ENCODE data around the gene MED25. TPM values are rescaled to one million over a fixed set of nuclear protein-coding genes. Genes with fewer than 3 reads are reported as not detected.
A peak's percentile ranks its signal among the peaks of the same experiment; 100 is the strongest.
"Not testable (repeated sequence)": the region's sequence is repeated elsewhere in the genome, so short reads cannot be mapped to it uniquely, and the experiment has no call there.

Gene MED25
- total and polyA plus RNA-seq, 5 experiments from 2014 or later = 7.5 to 43.2 (median 19.2) TPM

DNA sequence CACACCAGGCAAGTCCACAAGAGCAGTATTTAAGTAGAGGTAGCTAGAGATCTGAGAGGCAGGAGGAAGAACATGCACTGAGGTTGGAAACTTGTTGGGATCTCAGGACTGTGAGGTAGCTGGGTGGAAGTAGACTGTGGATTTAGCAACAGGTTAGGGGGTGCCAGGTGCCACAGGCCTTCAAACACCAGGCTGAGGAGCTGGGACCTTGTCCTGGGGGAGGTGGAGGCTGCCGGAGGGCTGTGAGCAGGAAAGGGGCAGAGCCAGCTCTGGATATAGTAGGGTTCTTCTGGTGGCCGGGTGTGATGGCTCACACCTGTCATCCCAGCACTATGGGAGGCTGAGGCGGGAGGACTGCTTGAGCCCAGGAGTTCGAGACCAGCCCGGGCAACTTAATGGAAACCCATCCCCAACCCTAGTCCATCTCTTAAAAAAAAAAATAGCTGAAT, 8.1 kb upstream of the MED25 start:
- peaks cover 0 to 5% (median 0%) of the 10 kb centered on the region in 3 donors for H3K36me3 Mint-ChIP-seq
- H3K27me3 Mint-ChIP-seq = no peaks in the 10 kb centered on the region
- peak overlapping the region; percentile 57 to 95 (median 88) for H3K4me3 Mint-ChIP-seq
- no peak for ATAC-seq
- no peaks in the 10 kb centered on the region for H3K9me3 Mint-ChIP-seq
- no peak for DNase-seq
- H3K27ac Mint-ChIP-seq = peak overlapping the region in 8 of 10 donors; percentile 40 to 93 (median 80)
- POLR2A ChIA-PET = interaction anchor here (0.8 to 2.2 kb wide), 7 partner anchors 41 to 229 kb away, joined by 3 to 8 read pairs (median 3); partner anchors contain the start of genes AKT1S1, PRRG2, PTOV1 and TBC1D17
- H3K4me1 Mint-ChIP-seq = peaks cover 21 to 50% (median 47%) of the 10 kb centered on the region in 4 donors

DNA sequence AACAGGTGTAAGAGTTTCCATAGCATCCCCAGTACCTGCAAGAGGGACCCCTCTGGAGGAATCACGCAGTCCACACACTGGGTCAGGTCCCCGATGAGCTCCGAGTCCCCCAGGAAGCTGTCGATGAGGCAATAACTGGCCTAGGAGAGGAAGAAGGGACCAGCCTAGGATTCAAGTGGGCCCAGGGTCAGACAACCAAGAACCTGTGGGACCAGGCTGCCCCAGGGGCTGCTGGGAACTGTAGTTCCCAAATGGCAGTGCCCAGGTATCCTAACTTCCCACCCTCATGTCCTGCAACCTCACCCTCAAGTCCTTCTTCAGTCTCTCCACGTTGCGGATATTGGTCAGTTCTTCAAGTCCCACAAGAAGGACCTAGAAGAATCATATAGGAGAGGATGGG, 6.8 kb upstream of the MED25 start:
- DNase-seq (no peak), ATAC-seq (no peak)
- Mint-ChIP-seq H3K9me3 (no peaks in the 10 kb centered on the region), H3K27me3 (no peaks in the 10 kb centered on the region), H3K4me1 (peaks cover 19 to 48% (median 45%) of the 10 kb centered on the region in 4 donors), H3K36me3 (peaks cover 0 to 1% (median 0%) of the 10 kb centered on the region in 3 donors), H3K27ac (peak overlapping the region in 5 of 10 donors; percentile 20 to 100 (median 90)), H3K4me3 (peak overlapping the region in 7 of 10 donors; percentile 14 to 95 (median 63))
- POLR2A ChIA-PET = interaction anchor here (1.5 kb wide), 1 partner anchor 58 kb away, joined by 4 read pairs; no protein-coding TSS in a partner anchor

DNA sequence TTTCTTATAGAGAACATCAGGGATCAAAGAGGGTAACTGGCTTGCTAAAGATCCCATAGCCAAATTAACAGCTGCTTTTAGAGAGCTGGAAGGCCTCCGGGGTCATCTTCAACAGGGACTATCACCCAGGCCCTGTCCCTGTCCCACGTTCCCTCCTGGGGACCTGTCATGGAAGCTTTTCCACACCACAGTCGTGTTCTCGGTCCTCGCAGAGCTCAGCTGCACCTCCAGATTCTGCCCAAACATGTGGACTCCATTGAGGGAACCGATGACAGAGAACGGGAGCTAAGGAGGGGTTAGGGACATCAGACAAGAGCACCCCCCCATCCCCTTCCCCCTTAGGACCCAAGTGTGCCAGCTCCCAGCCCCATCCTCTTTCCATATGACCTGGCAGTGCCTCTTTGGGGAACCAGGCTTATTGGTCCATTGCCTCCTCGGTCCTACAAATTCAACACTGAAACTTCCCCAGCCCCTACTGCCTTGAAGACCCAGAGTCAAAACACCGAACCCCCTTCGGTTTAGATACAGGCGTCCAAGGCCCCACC, 5.6 kb upstream of the MED25 start:
- POLR2A ChIA-PET = interaction anchor here (0.8 to 3.0 kb wide), 7 partner anchors 38 to 337 kb away, joined by 3 to 30 read pairs (median 18); partner anchors contain the start of genes AKT1S1, AP2A1, PTOV1 and TBC1D17
- Mint-ChIP-seq H3K27me3 (no peaks in the 10 kb centered on the region), H3K4me3 (peak overlapping the region; percentile 88 to 96 (median 94)), H3K9me3 (no peaks in the 10 kb centered on the region), H3K27ac (peak overlapping the region; percentile 97 to 100 (median 99)), H3K36me3 (no peaks in the 10 kb centered on the region), H3K4me1 (peaks cover 18 to 49% (median 46%) of the 10 kb centered on the region in 4 donors)
- DNase-seq (peak in 1 of 10 donors; percentile 17), ATAC-seq (no peak)

DNA sequence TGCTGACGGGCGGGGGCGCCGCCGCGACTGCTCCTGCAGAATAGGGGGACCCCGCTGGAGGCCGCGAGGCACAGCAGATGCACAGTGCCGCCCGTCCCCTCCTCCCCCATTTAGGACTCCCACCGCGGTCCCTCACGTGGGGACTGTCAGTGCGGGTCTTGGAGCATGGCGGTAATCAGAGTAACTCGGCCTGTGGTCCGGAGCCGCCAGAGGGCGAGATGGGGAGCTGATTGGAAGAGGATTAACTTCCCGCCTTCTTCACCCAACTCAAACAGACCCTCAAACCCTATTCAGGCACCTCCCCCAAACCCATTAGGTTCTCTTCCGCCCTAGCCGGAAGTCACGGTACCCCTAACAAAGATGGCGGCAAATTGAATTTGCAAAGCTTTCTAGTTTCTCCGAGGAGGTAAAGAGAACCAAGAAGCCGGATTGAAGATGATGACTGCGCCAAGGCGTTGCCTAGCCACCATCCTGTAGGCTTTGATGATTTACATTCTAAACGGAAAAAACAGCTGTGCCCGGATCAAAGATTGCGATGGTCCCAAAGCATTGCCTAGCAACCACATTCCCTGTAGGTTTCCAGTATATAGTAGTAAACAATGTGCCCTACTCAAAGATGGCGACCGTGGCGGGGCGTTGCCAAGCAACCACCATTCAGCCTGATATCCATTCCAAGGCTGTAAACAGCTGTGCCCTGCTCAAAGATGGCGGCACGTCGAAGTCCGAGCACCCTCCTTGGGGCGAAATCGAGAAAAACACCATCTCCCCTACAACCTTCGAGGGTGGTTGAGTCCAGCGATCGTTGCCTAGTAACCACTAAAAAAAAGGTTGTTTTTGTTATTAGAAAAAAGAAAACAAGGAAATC, 4.9 kb upstream of the MED25 start, which contains the start of gene FUZ:
Gene FUZ (minus strand): TSS at position 296 of the 865 bp plus-strand sequence. CDS start 186 bp downstream, at position 110.
- POLR2A ChIA-PET = interaction anchor here (0.8 to 3.0 kb wide), 9 partner anchors 22 to 545 kb away, joined by 3 to 30 read pairs (median 17); partner anchors contain the start of genes AKT1S1, AP2A1, PTOV1 and TBC1D17
- Mint-ChIP-seq H3K9me3 (no peaks in the 10 kb centered on the region), H3K4me1 (peaks cover 19 to 48% (median 43%) of the 10 kb centered on the region in 4 donors), H3K36me3 (no peaks in the 10 kb centered on the region), H3K4me3 (peak within 1 kb of the TSS; percentile 88 to 96 (median 94)), H3K27ac (peak within 1 kb of the TSS; percentile 97 to 100 (median 99)), H3K27me3 (peaks cover 0 to 2% (median 0%) of the 10 kb centered on the region in 5 donors)
- DNase-seq = peak; percentile 73 to 98 (median 93)
- ATAC-seq = peak; percentile 55 to 66

DNA sequence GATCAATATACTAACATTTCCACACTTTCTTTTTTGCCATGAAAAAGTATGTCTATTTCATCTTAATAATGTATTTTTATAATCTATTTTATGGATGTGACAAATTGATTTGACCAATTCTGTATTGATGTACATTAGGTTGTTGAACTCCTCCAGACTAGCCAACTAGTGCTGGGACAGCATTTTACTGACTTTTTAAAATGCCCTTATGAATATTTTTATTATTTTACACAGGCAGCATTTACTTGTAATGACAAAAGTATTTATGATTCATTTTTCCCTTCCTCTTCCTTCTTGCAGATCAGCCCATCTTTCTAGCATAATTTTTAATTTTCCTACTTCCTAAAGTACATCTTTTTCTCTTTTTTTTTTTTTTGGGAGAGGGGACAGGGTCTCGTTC, 4.1 kb upstream of the MED25 start:
- H3K9me3 Mint-ChIP-seq = no peaks in the 10 kb centered on the region
- DNase-seq (no peak), ATAC-seq (no peak)
- H3K4me1 Mint-ChIP-seq = peaks cover 17 to 46% (median 42%) of the 10 kb centered on the region in 4 donors
- H3K27ac Mint-ChIP-seq = peak overlapping the region; percentile 84 to 100 (median 98)
- POLR2A ChIA-PET = interaction anchor here (0.7 to 3.0 kb wide), 9 partner anchors 21 to 544 kb away, joined by 3 to 30 read pairs (median 17); partner anchors contain the start of genes AKT1S1, AP2A1, PTOV1 and TBC1D17
- peak overlapping the region; percentile 19 to 96 (median 94) for H3K4me3 Mint-ChIP-seq
- H3K36me3 Mint-ChIP-seq = no peaks in the 10 kb centered on the region
- peaks cover 0 to 2% (median 0%) of the 10 kb centered on the region in 5 donors for H3K27me3 Mint-ChIP-seq

DNA sequence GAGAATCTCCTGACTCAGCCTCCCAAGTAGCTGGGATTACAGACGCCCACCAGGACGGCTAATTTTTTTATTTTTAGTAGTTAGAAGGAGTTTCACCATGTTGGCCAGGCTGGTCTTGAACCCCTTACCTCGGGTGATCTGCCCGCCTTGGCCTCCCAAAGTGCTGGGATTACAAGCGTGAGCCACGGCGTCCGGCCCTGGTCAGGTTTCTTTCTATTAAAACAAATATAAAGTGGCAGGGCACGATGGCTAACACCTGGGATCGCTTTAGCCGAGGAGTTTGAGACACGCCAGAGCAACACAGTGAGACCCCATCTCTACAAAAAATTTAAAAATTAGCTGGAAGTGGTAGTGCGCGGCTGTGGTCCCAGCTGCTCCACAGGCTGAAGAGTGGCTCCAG, 1.5 kb upstream of the MED25 start:
- DNase-seq = no peak
- Mint-ChIP-seq H3K27me3 (peaks cover 0 to 2% (median 0%) of the 10 kb centered on the region in 5 donors), H3K27ac (peak overlapping the region in 5 of 10 donors; percentile 36 to 100 (median 100)), H3K4me1 (peaks cover 18 to 52% (median 43%) of the 10 kb centered on the region in 4 donors), H3K4me3 (peak overlapping the region in 1 of 10 donors; percentile 24), H3K9me3 (no peaks in the 10 kb centered on the region), H3K36me3 (peaks cover 0 to 4% (median 0%) of the 10 kb centered on the region in 3 donors)
- POLR2A ChIA-PET = interaction anchor here (1.6 to 1.9 kb wide), 2 partner anchors 48 to 61 kb away, joined by 4 to 5 read pairs; partner anchors contain the start of genes AKT1S1 and TBC1D17
- no peak for ATAC-seq

DNA sequence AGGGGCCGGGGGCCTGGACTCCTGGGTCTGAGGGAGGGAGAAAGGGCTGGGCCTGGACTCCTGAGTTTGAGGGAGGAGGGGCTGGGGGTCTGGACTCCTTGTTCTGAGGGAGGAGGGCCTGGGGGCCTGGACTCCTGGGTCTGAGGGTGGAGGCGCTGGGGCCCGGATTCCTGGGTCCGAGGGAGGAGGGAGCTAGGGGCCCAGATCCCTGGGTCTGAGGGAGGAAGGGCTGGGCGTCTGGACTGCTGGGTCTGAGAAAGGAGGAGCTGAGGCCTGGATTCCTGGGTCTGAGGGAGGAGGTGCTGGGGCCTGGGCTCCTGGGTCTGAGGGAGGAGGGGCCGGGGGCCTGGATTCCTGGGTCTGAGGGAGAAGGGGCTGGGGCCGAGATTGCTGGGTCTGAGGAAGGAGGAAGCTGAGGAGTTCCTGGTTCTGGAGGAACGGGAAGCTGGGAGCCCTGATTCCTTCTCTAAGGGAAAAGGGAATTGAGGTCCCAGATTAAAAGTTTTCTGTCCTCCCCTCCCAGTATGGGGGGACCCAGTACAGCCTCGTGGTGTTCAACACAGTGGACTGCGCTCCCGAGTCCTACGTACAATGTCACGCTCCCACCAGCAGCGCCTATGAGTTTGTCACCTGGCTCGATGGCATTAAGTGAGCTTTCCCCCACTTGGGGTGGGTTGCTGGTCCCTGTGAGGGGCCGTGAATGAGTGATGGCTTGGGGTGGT, 721 bp downstream of the MED25 start:
- H3K4me3 Mint-ChIP-seq = peak overlapping the region; percentile 94 to 100 (median 99)
- peaks cover 0 to 9% (median 4%) of the 10 kb centered on the region in 3 donors for H3K36me3 Mint-ChIP-seq
- H3K27ac Mint-ChIP-seq = peak overlapping the region; percentile 91 to 100 (median 100)
- H3K9me3 Mint-ChIP-seq = no peaks in the 10 kb centered on the region
- peaks cover 0 to 2% (median 0%) of the 10 kb centered on the region in 5 donors for H3K27me3 Mint-ChIP-seq
- POLR2A ChIA-PET = interaction anchor here (0.6 to 2.6 kb wide), 6 partner anchors 30 to 1313 kb away, joined by 3 to 25 read pairs (median 15); partner anchors contain the start of genes AKT1S1, PTOV1 and TBC1D17
- DNase-seq (peak in 1 of 10 donors; percentile 64), ATAC-seq (no peak)
- peaks cover 9 to 36% (median 30%) of the 10 kb centered on the region in 4 donors for H3K4me1 Mint-ChIP-seq

DNA sequence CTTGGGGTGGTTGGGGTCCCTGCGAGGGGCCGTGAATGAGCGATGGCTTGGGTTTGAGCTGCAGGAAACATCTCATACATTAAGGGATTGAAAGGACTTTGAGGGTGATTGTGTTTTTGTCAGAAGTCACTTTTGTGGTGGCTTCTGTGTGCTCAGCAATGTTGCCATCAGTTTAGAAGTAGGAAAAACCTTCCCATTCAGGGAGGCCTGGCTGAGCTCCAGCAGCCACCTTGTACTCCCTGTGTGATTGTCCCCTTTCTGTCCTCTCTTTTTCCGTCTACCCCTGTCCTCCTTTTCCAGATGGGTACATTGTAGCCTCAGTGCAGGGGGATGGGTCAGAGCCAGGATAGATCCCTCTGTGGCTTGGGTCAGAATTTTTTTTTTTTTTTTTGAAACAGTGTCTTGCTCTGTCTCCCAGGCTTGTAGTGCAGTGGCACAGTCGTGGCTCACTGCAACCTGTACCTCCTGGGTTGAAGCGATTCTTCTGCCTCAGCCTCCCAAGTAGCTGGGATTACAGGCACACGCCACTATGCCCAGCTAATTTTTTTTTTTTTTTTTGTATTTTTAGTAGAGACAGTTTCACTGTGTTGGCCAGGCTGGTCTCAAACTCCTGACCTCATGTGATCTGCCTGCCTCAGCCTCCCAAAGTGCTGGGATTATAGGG, 1.5 kb downstream of the MED25 start:
- not testable (repeated sequence) for ATAC-seq, DNase-seq, H3K27me3 Mint-ChIP-seq, H3K9me3 Mint-ChIP-seq
- peaks cover 0 to 15% (median 4%) of the 10 kb centered on the region in 3 donors for H3K36me3 Mint-ChIP-seq
- peak overlapping the region; percentile 88 to 100 (median 100) for H3K27ac Mint-ChIP-seq
- POLR2A ChIA-PET = interaction anchor here (0.6 to 2.6 kb wide), 8 partner anchors 16 to 1312 kb away, joined by 3 to 25 read pairs (median 11); partner anchors contain the start of genes AKT1S1, PTOV1 and TBC1D17
- peak overlapping the region; percentile 94 to 100 (median 99) for H3K4me3 Mint-ChIP-seq
- H3K4me1 Mint-ChIP-seq = peaks cover 9 to 35% (median 28%) of the 10 kb centered on the region in 4 donors

DNA sequence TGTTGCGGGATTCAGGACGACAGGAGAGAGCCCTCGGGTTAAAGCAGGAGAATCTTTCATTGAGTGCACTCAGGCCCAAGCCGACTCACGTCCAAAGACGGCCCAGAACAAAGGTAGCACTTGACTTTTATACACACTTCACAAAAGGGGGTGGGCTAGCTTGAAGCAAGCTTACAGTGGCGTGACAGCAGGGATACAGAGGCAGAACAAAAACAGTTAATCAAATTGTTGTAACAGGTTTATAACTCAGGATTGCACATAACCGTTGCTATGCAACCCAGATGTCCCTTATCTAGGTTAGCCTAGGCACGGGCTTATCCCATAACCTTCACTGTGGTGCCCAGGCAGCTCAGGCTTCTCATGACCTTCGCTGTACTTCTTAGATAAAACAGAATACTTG, 2.0 kb downstream of the MED25 start:
- no peak for DNase-seq
- Mint-ChIP-seq H3K4me1 (peaks cover 9 to 33% (median 28%) of the 10 kb centered on the region in 4 donors), H3K27me3 (peaks cover 0 to 2% (median 0%) of the 10 kb centered on the region in 5 donors), H3K9me3 (no peaks in the 10 kb centered on the region), H3K4me3 (peak overlapping the region in 7 of 10 donors; percentile 22 to 100 (median 41)), H3K36me3 (peaks cover 0 to 16% (median 4%) of the 10 kb centered on the region in 3 donors), H3K27ac (peak overlapping the region in 2 of 10 donors; percentile 40 to 52)
- POLR2A ChIA-PET = interaction anchor here (1.6 to 2.6 kb wide), 2 partner anchors 28 to 57 kb away, joined by 3 to 25 read pairs; partner anchors contain the start of genes AKT1S1 and TBC1D17
- ATAC-seq = no peak

DNA sequence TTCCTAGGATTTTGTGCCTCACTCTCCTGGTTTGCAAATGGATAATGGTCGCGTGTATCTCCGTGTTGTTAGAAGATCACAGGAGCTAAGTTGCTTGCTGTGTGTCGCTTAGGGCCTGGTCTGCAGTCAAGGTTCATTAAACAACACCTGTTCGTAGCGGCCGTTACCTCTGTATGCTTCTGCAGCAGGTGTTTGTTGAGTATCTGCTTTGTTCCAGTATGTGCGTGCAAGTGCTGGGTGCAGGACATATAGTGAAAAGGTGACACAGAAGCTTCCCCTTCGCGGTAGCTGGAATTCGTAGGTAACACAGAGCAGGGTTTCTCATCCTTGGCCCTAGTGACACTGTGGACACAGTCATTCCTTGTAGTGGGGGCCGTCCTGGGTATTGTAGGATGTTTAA, 5.4 kb downstream of the MED25 start:
- Mint-ChIP-seq H3K9me3 (no peaks in the 10 kb centered on the region), H3K27ac (no peak overlapping the region), H3K36me3 (peaks cover 0 to 26% (median 4%) of the 10 kb centered on the region in 3 donors), H3K4me3 (no peak overlapping the region), H3K27me3 (no peaks in the 10 kb centered on the region), H3K4me1 (peaks cover 9 to 32% (median 18%) of the 10 kb centered on the region in 4 donors)
- POLR2A ChIA-PET = no interaction called here
- DNase-seq = no peak
- no peak for ATAC-seq

DNA sequence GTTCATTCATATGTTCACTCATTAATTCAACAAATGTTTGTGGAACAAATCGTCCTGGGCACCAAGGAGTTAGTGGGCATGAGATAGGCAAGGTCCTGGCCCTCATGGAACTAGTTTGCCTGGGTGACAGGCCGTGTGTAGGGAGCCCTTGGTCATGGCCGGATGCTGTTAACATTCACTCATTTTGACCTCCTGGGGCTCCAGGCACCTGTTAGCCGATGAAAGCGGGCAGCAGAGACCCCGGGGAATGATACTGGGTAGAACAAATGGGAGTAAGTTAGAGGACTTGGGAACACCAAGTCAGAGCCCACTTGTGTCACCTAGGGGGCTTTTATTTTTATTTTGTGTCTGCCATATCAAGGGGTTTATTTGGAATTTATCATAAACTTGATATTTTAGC, 6.6 kb downstream of the MED25 start:
- no peak overlapping the region for H3K27ac Mint-ChIP-seq
- H3K27me3 Mint-ChIP-seq = no peaks in the 10 kb centered on the region
- H3K36me3 Mint-ChIP-seq = peaks cover 0 to 27% (median 4%) of the 10 kb centered on the region in 3 donors
- H3K4me3 Mint-ChIP-seq = no peak overlapping the region
- H3K4me1 Mint-ChIP-seq = peaks cover 3 to 21% (median 9%) of the 10 kb centered on the region in 4 donors
- ATAC-seq = no peak
- POLR2A ChIA-PET = interaction anchor here (1.0 kb wide), 1 partner anchor 26 kb away, joined by 3 read pairs; no protein-coding TSS in a partner anchor
- no peak for DNase-seq
- H3K9me3 Mint-ChIP-seq = no peaks in the 10 kb centered on the region

Data from naive thymus-derived CD8-positive, alpha-beta T cell (primary cell).